HG03460 (cell line): Measurements from ENCODE around the gene MAML3.

ENCODE experiments used
- ATAC-seq: cut with Tn5 transposase; IDR thresholded peaks from one replicate; pipeline ENCODE4 v1.9.1; 2021; ENCODE audit not compliant: unreplicated experiment

MAML3 gene

GRCh38 chr4:139822391-139822790 lies 331.6 kb downstream of the MAML3 start:
- ATAC-seq = no peak

DNA sequence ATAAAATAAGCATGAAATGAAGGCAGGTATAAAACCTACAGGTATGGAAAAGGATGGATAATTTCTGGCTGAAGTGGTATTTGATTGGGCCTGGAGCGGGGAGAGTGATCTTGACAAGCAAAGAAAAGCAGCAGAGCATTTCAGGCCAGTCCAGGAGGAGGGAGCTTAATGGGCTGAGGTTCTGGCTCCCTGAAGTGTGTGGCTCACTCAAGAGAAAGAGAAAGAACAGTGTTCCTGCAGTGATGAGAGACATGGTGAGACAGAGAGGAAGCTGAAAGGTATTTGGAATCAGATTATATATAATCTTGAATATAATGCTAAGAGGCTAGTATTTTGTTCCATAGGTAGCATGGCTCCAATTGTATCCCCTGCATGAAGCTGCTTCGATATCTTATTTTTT lies 334.9 kb downstream of the MAML3 start:
- no peak for ATAC-seq

GRCh38 chr4:139817657-139818452 lies 336.1 kb downstream of the MAML3 start:
- ATAC-seq = no peak

- ATAC-seq = no peak
These were observed 337.1 kb downstream of the MAML3 start for GRCh38 chr4:139816856-139817255.

DNA sequence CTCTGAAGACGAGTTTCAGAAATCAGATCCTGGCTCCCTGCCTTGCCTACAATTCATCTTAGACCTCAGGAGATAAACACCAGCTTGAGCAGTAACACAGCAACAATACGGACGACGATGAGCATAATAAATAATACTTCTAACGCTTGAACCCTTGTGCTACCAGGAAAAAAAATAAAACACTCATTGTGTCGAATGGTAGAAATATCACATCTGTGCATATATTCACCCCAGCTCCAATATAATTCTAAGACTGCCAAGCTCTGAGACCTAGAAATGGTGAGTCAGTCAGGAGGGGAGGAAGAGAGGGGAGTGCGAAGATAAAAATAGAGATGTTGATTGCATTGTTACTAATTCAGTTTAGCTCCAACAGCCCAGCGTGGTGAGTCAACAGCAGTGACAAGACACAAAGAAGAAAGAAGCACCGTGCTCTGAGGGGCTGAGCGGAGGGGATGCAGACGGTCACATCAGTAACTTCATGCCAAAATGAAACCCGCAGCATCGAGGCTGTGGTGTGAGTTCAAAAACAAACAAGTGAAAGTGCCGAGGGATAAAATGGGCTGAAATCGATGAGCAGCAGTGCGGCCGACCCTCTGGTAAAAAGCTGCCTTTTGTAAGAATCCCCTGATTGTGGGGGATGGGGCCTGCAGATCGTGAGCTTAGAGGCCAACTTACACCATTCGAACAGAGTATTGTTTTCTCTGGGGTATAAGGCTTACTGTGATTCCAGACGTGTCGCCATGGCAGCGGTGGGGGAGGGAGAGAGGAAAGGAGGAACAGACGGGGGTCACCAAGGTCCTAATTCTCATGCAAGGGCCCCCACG lies 338.0 kb downstream of the MAML3 start:
- ATAC-seq = no peak

- no peak for ATAC-seq
These were observed 339.5 kb downstream of the MAML3 start for GRCh38 chr4:139814323-139815015.

- ATAC-seq = no peak
These were observed 340.1 kb downstream of the MAML3 start for GRCh38 chr4:139813881-139814280.

DNA sequence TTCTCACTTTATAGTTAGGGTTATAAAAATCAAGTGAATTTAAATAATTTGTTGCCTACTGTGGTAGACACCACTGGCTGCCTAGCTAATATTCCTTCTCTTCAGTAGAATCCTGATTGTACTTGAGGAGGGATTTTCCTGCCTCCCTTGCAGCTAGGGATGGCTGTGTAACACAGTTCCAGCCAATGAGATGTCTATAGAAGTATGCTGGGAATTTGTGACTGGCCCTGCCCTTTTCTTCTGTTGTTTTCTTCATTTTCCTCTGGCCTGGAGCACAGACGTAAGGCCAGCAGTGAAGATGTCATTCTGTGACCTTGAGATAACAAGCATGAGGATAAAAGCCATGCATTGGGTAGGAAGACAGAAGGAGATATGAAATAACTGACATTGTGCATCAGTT lies 343.3 kb downstream of the MAML3 start:
- ATAC-seq = no peak

DNA sequence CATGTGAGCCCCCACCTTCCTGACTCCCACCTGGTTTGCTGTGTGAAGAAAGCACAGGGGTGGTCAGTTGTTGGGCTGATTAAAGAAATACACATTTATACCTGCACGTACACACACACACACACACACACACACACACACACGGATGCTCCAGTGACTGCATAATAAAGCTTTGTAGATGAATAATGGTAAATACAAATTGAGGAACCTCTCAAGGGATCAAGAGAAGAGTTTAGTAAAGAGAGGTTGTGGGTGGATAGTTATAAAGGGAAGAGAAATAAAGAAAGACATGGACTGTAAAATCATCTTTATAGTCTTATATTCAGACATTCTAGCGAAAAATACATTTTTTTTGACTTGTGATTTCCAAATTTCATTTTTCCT lies 344.2 kb downstream of the MAML3 start:
- no peak for ATAC-seq

DNA sequence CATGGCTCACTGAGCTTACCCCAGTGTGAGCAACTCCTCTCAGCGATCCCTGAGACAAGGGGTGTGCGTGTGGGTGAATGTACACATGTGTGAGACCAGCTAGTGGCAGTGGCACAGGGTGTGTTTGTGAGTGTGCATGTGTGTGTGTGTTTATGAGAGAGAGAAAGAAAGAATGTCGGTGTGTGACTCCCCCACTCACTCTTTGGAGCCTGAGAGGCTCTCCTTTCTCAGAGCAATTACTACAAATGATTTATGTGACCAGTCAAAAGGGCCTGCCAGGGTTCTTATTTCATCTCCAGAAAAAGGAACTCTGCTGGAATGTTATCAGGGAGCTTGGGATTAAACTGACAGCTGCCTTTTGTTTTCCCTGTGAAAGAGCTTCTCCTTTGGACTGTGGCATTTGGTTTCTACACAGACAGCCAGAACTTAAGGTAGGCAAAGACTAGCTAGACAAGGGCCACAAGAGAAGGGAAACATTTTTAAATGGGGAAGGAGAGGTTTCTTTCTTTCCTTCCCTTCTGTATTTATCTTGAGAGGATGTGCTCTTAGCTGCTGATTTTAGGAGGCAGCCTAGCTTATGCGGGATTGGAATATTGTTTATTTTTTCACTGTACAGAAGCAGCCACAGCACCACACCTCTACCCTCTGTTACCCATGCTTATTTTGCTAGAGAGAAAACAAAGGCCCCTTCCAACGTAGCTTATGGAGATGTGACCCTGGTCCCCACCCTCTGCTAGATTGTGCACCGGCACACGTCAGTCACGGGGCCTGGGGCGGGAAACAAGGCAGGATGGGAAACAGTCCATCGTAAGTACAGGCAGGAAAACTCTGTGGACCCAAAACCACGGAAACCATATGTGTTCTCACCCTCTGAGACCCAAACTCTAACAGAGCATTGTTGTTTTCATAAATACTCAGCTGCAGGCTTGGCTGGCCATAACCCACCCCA lies 344.9 kb downstream of the MAML3 start:
- no peak for ATAC-seq

- ATAC-seq = no peak
These were observed 345.6 kb downstream of the MAML3 start for GRCh38 chr4:139808381-139808807.

- ATAC-seq = no peak
These were observed 346.5 kb downstream of the MAML3 start for GRCh38 chr4:139807483-139807882.

DNA sequence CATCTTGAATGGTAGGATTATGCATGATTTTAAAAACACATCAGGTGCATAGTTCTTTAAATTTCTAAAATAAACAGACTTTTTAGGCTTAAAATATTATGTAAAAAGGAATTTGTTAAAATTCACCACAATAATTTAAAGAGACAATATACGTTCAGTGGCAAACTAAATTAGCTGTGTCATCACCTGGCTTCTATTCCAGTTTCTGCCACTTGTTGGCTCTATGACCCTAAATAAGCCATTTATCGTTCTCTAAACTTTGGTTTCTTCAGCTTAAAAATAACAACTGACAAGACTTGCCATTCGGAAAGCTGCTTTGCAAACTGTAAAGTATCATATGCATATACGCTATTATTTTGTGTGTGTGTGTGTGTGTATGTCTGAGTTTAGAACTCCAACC lies 347.1 kb downstream of the MAML3 start:
- ATAC-seq = no peak

- ATAC-seq = no peak
These were observed 351.1 kb downstream of the MAML3 start for GRCh38 chr4:139802931-139803330.

GRCh38 chr4:139802488-139802887 lies 351.5 kb downstream of the MAML3 start:
- no peak for ATAC-seq

- ATAC-seq = no peak
These were observed 352.1 kb downstream of the MAML3 start for GRCh38 chr4:139801895-139802294.

DNA sequence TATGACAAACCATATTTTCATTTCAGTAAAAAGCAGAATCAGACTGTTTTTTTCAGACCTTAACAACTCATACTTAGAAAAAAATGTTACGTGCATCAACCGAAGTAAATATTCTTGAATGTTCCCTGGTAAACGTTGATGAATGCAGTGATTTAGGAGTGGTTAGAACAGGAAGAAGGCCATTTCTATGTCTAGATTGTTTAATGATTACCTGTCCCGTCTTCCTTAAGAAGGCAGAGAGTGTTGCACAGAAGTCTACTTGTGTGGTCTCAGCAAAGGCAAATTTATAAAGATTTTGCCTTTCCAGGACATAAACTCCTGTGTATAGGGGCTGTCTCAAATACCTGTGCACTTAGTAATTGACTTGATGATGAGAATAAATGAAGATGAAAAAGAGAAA lies 353.9 kb downstream of the MAML3 start:
- no peak for ATAC-seq

- no peak for ATAC-seq
These were observed 354.4 kb downstream of the MAML3 start for GRCh38 chr4:139799615-139800014.

- ATAC-seq = no peak
These were observed 355.5 kb downstream of the MAML3 start for GRCh38 chr4:139798456-139798855.

DNA sequence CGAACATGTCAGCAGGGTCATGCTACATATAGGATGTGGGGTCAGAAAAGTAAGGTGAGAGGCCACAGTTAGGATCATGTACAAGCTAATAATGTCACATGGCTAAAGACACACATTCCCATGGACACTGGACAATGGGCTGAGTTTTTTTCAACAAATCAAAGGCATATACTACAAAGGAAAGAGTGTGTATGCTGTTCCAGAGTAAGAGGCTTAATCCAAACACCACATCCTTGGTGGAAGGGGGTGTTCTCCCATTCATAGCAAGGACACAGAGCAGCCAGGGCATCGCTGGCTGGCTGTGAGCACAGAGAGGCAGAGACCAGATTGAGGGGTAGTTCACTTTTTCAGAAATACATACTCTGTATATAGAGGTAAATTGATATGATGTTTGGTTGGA lies 356.7 kb downstream of the MAML3 start:
- ATAC-seq = no peak
